Mucosa of stomach (tissue), 1 donor: Measurements from ENCODE around the gene DTL.

Experiments
- H3K27me3 ChIP-seq: one replicate; pipeline ENCODE4 v1.7.0; 2013; ENCODE audit warnings: mild to moderate bottlenecking, low read length; ENCODE audit not compliant: control insufficient read depth, insufficient read depth
- H3K36me3 ChIP-seq: one replicate; pipeline ENCODE4 v1.7.0; 2013; ENCODE audit warnings: low read length; ENCODE audit not compliant: control insufficient read depth, insufficient read depth
- H3K4me1 ChIP-seq: one replicate; pipeline ENCODE4 v1.7.0; 2013; ENCODE audit warnings: mild to moderate bottlenecking, low read length; ENCODE audit not compliant: control insufficient read depth, insufficient read depth
- H3K4me3 ChIP-seq: one replicate; pipeline ENCODE4 v1.7.0; 2013; ENCODE audit warnings: low read length
- H3K9ac ChIP-seq: one replicate; pipeline ENCODE4 v1.7.0; 2013; ENCODE audit warnings: mild to moderate bottlenecking, low read length, moderate library complexity
- H3K9me3 ChIP-seq: one replicate; pipeline ENCODE4 v1.7.0; 2013; ENCODE audit warnings: mild to moderate bottlenecking, low read length, moderate library complexity; ENCODE audit not compliant: control insufficient read depth
- donor health status: Pancreatic carcinoma.

Gene DTL

GRCh38 chr1:212124690-212125582 is 89.4 kb downstream of the DTL start:
- Histone ChIP-seq H3K9me3 (no peaks in the 10 kb centered on the region), H3K4me3 (no peak overlapping the region), H3K9ac (no peak overlapping the region), H3K27me3 (no peaks in the 10 kb centered on the region), H3K4me1 (peaks cover 24% of the 10 kb centered on the region), H3K36me3 (no peaks in the 10 kb centered on the region)

- no peaks in the 10 kb centered on the region for H3K27me3 ChIP-seq
- no peaks in the 10 kb centered on the region for H3K9me3 ChIP-seq
- H3K36me3 ChIP-seq: no peaks in the 10 kb centered on the region
- H3K4me3 ChIP-seq: no peak overlapping the region
- peaks cover 22% of the 10 kb centered on the region for H3K4me1 ChIP-seq
- H3K9ac ChIP-seq: no peak overlapping the region
Observed at GRCh38 chr1:212125654-212126053, 90.1 kb downstream of the DTL start.

GRCh38 chr1:212127221-212127620 is 91.7 kb downstream of the DTL start:
- Histone ChIP-seq H3K27me3 (no peaks in the 10 kb centered on the region), H3K36me3 (no peaks in the 10 kb centered on the region), H3K9ac (no peak overlapping the region), H3K4me1 (peaks cover 12% of the 10 kb centered on the region), H3K4me3 (no peak overlapping the region), H3K9me3 (no peaks in the 10 kb centered on the region)

DNA sequence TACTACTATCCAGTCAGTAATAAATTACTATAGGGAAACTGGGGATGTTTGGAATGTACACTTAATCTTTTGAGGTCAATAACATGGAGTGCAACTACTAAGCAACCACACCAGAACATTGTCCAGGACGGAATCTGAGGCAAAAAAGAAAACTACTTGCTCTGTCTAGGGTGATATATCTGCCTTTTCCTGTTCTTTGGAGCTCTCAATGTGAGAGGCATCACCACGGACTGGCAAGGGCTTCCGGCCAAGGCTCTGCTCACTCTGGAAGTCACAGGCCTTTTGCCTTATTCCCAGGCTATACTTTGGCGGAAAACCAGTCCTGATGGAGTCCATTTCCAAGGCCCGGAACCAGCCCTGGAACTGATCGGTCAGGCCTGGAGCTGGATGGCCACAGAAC is 94.2 kb downstream of the DTL start:
- Histone ChIP-seq H3K9me3 (no peaks in the 10 kb centered on the region), H3K4me3 (no peak overlapping the region), H3K9ac (no peak overlapping the region), H3K36me3 (no peaks in the 10 kb centered on the region), H3K27me3 (no peaks in the 10 kb centered on the region), H3K4me1 (peaks cover 7% of the 10 kb centered on the region)

DNA sequence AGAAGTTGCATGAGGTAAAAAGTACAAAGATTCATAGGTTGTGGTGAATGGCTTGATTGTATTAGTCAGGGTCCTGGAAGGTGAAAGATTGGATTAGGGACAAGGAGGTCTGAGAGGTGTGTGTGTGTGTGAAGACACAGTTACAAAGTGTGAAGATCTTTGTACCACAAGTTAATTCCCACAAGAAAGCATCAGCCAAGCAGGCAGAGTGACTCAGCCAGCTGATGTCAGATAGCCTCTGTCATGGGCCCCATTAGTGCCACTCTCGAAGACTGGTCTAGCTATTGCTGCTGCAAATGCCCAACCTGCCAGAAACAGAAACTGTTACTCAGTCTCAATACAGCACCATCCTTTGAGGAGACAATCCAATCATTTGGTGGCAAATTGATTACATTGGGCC is 96.5 kb downstream of the DTL start:
- Histone ChIP-seq H3K9ac (no peak overlapping the region), H3K9me3 (no peaks in the 10 kb centered on the region), H3K4me1 (no peaks in the 10 kb centered on the region), H3K27me3 (no peaks in the 10 kb centered on the region), H3K36me3 (no peaks in the 10 kb centered on the region), H3K4me3 (no peak overlapping the region)

- H3K36me3 ChIP-seq: no peaks in the 10 kb centered on the region
- no peaks in the 10 kb centered on the region for H3K9me3 ChIP-seq
- H3K9ac ChIP-seq: no peak overlapping the region
- H3K4me1 ChIP-seq: no peaks in the 10 kb centered on the region
- no peak overlapping the region for H3K4me3 ChIP-seq
- no peaks in the 10 kb centered on the region for H3K27me3 ChIP-seq
Observed at GRCh38 chr1:212133319-212133718, 97.8 kb downstream of the DTL start.

GRCh38 chr1:212135166-212135565 is 99.6 kb downstream of the DTL start:
- Histone ChIP-seq H3K9me3 (no peaks in the 10 kb centered on the region), H3K9ac (no peak overlapping the region), H3K27me3 (no peaks in the 10 kb centered on the region), H3K4me1 (peaks cover 7% of the 10 kb centered on the region), H3K36me3 (no peaks in the 10 kb centered on the region), H3K4me3 (no peak overlapping the region)

GRCh38 chr1:212137854-212138253 is 102.3 kb downstream of the DTL start:
- Histone ChIP-seq H3K9me3 (no peaks in the 10 kb centered on the region), H3K4me1 (peaks cover 7% of the 10 kb centered on the region), H3K36me3 (no peaks in the 10 kb centered on the region), H3K27me3 (no peaks in the 10 kb centered on the region), H3K9ac (no peak overlapping the region), H3K4me3 (no peak overlapping the region)

DNA sequence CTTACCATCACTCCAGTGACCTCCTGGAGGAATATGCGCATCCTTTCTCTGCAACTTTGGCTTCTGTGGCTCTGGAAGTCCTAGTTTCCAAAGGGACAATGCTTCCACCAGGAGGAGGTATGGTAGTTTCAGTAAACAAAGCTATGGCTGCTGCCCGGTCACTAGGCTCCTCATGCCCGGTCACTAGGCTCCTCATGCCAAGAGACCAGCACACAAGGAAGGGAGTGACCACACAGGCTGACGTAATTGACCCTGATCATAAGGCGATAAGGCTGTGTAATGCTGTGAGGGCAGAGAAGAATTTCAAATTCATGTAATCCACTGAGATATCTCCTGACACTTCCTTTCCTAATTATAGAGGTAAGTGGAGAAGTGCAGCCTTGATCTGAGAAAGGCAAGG is 102.9 kb downstream of the DTL start:
- H3K4me1 ChIP-seq: peaks cover 7% of the 10 kb centered on the region
- no peak overlapping the region for H3K4me3 ChIP-seq
- no peak overlapping the region for H3K9ac ChIP-seq
- H3K36me3 ChIP-seq: no peaks in the 10 kb centered on the region
- no peaks in the 10 kb centered on the region for H3K27me3 ChIP-seq
- H3K9me3 ChIP-seq: no peaks in the 10 kb centered on the region

DNA sequence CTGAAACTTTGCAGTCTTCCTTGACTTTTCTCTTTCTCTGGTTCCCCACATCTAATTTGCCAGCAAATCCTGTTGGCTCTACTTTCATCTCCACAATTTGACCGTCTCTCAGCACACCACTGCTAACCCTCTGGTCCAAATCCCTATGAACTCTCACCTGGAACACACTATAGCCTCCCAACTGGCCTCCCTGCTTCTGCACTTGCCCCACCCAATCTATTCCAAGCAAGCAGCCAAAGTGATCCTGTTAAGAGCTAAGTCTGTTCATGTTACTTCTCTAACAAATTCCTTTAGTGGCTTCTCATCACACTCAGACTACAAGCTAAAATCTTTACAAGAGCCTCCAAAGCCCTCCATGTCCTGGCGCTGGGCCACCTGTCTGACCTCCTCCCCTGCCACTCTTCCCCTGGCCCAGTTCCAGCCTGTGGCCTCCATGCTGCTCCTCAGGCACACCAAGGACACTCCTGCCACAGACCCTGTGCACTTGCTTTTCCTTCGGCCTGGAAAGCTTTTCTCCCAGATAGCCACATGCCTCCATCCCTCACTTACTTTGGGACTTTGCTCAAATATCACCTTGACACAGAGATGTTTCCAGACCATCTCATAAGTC is 104.1 kb downstream of the DTL start:
- no peak overlapping the region for H3K4me3 ChIP-seq
- H3K36me3 ChIP-seq: no peaks in the 10 kb centered on the region
- no peak overlapping the region for H3K9ac ChIP-seq
- H3K27me3 ChIP-seq: no peaks in the 10 kb centered on the region
- H3K9me3 ChIP-seq: no peaks in the 10 kb centered on the region
- peaks cover 7% of the 10 kb centered on the region for H3K4me1 ChIP-seq

GRCh38 chr1:212141404-212141803 is 105.9 kb downstream of the DTL start:
- H3K27me3 ChIP-seq: no peaks in the 10 kb centered on the region
- H3K9me3 ChIP-seq: no peaks in the 10 kb centered on the region
- no peak overlapping the region for H3K4me3 ChIP-seq
- H3K36me3 ChIP-seq: no peaks in the 10 kb centered on the region
- no peak overlapping the region for H3K9ac ChIP-seq
- peaks cover 8% of the 10 kb centered on the region for H3K4me1 ChIP-seq

- no peak overlapping the region for H3K9ac ChIP-seq
- peaks cover 20% of the 10 kb centered on the region for H3K4me1 ChIP-seq
- no peaks in the 10 kb centered on the region for H3K27me3 ChIP-seq
- H3K4me3 ChIP-seq: no peak overlapping the region
- H3K9me3 ChIP-seq: no peaks in the 10 kb centered on the region
- no peaks in the 10 kb centered on the region for H3K36me3 ChIP-seq
Observed at GRCh38 chr1:212142883-212143530, 107.5 kb downstream of the DTL start.
